ENCODE measurements around the gene STK32B.

Gene STK32B

DNA sequence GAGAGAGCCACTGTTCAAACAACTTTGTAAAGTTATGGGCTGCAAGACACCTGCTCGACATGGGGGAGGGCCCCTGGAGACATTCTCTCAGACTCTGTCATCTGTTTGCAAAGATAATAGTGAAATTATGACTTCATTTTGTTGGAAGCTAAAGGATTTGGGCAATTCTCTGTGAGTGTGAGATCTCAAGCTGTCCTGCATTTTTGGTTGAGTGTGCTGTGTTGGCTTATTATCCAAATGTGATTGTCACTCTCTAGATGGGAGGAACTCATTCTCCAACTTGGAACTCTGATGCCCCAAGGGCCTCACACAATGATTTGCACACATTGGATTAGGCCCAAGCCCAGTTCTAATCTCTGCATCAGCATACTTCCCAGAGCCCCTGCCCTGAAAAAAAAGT, 63.7 kb downstream of the STK32B start:
- Histone ChIP-seq H3K36me3 (ENCODE audit: low read depth) (no peaks in the 10 kb centered on the region), H3K4me1 (ENCODE audit: insufficient read depth, poor library complexity, severe bottlenecking) (no peaks in the 10 kb centered on the region), H3K27me3 (ENCODE audit: insufficient read depth, poor library complexity, severe bottlenecking) (peaks cover 7% of the 10 kb centered on the region), H3K9me3 (ENCODE audit: severe bottlenecking) (no peaks in the 10 kb centered on the region), H3K27ac (ENCODE audit: poor library complexity, severe bottlenecking) (no peak overlapping the region), H3K4me3 (ENCODE audit: severe bottlenecking) (no peak overlapping the region)
- DNase-seq (ENCODE audit: low spot score) (no peak), ATAC-seq (ENCODE audit: low read depth) (no peak)
- TF ChIP-seq, protein P1, sequence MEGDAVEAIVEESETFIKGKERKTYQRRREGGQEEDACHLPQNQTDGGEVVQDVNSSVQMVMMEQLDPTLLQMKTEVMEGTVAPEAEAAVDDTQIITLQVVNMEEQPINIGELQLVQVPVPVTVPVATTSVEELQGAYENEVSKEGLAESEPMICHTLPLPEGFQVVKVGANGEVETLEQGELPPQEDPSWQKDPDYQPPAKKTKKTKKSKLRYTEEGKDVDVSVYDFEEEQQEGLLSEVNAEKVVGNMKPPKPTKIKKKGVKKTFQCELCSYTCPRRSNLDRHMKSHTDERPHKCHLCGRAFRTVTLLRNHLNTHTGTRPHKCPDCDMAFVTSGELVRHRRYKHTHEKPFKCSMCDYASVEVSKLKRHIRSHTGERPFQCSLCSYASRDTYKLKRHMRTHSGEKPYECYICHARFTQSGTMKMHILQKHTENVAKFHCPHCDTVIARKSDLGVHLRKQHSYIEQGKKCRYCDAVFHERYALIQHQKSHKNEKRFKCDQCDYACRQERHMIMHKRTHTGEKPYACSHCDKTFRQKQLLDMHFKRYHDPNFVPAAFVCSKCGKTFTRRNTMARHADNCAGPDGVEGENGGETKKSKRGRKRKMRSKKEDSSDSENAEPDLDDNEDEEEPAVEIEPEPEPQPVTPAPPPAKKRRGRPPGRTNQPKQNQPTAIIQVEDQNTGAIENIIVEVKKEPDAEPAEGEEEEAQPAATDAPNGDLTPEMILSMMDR (IDR thresholded peaks at IDR 0.05; ENCODE audit: poor library complexity, severe bottlenecking) = no peak

DNA sequence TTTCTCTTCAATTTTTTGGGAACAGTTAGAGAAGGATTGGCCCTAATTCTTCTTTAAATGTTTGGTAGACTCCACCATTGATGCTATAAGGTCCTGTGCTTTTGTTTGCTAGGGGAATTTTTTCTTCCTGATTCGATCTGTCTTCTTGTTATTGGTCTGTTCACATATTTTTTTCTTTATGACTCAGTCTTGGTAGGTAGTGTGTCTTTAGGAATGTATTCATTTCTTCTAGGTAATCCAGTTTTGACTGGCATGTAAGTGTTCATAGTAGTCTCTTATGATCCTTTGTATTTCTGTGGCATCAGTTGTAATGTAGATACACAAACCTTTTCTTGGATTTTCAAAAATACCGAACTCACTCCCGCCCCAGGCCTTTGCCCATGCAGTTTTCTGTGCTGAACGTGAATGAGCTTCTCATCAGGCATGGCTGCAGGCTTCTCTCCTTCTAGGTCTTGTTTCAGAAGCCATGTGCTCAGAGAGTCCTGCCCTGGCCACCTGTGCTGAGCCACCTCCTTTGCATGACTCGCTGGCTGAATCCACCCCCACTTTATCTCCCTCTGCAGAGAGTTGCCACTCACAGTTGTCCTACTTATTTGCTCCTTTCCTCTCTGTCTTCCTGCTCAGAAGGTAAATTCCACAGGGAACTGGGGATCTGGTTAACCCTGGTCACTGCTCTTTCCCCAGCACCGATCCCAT, 67.0 kb downstream of the STK32B start:
- H3K9me3 ChIP-seq (ENCODE audit: severe bottlenecking) = no peaks in the 10 kb centered on the region
- ATAC-seq (ENCODE audit: low read depth) (no peak), DNase-seq (ENCODE audit: low spot score) (no peak)
- H3K4me3 ChIP-seq (ENCODE audit: severe bottlenecking) = no peak overlapping the region
- TF ChIP-seq, protein P1 (IDR thresholded peaks at IDR 0.05; ENCODE audit: poor library complexity, severe bottlenecking) = no peak
- peaks cover 4% of the 10 kb centered on the region for H3K27me3 ChIP-seq (ENCODE audit: insufficient read depth, poor library complexity, severe bottlenecking)
- H3K36me3 ChIP-seq (ENCODE audit: low read depth) = no peaks in the 10 kb centered on the region
- no peaks in the 10 kb centered on the region for H3K4me1 ChIP-seq (ENCODE audit: insufficient read depth, poor library complexity, severe bottlenecking)
- H3K27ac ChIP-seq (ENCODE audit: poor library complexity, severe bottlenecking) = no peak overlapping the region

DNA sequence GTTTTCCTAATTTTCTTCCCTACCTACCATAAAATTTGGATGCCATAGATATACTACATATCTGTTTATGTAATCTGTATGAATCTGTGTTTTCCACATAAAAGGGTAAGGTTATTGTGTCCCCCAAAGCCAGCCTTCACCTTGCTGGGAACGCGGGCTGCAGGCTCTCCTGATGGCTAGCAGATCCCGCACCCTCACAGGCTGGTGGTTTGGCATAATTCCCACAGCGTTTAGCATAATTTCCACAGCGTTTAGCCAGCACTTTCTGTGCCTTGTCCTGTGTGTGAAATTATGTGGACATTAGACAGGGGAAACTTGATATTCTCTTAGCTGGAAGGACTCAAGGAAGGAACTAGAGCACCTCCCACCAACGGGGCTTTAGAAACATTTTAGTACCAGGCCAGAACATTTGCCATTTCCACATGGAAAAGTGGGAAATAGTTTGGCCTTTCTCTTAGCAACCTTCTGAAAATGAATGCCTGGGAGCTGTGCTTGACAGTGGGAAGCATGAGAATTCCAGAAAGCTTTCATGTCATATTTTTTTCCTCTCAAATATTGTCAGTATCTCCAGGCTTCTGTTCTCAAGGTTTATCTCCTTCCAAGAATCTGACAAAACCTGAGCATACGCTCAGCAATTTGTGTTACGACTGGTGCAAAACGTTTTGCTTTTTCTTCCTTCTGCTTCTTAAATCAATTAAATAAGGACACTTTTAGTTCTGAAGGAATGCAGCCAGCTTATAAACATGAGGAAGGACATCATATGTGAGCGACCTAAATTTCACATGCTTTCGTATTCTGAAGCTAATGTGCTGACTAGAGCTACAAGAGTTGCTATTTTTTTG, 67.9 kb downstream of the STK32B start:
- H3K9me3 ChIP-seq (ENCODE audit: severe bottlenecking) = no peaks in the 10 kb centered on the region
- DNase-seq (ENCODE audit: low spot score) = no peak
- no peak overlapping the region for H3K4me3 ChIP-seq (ENCODE audit: severe bottlenecking)
- no peak for ATAC-seq (ENCODE audit: low read depth)
- no peaks in the 10 kb centered on the region for H3K36me3 ChIP-seq (ENCODE audit: low read depth)
- H3K27ac ChIP-seq (ENCODE audit: poor library complexity, severe bottlenecking) = no peak overlapping the region
- H3K27me3 ChIP-seq (ENCODE audit: insufficient read depth, poor library complexity, severe bottlenecking) = peaks cover 4% of the 10 kb centered on the region
- TF ChIP-seq, protein P1 (IDR thresholded peaks at IDR 0.05; ENCODE audit: poor library complexity, severe bottlenecking) = no peak
- no peaks in the 10 kb centered on the region for H3K4me1 ChIP-seq (ENCODE audit: insufficient read depth, poor library complexity, severe bottlenecking)

DNA sequence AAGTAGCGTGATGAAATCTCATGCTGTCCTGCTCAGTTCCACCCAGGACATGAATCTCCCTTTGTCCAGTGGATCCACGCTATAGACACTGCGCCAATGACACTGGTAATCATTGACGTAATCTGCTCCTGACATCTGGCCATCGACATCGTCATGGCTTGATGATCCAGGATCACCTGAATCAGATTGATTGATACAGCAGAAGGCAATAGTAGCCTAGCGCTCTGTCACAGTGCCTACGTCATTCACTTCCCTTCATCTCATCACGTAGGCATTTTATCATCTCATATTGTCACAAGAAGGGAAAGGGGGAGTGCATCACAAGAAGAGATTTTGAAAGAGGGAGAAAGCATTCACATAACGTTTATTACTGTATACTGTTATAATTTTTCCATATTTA, 68.8 kb downstream of the STK32B start:
- Histone ChIP-seq H3K36me3 (ENCODE audit: low read depth) (no peaks in the 10 kb centered on the region), H3K4me3 (ENCODE audit: severe bottlenecking) (no peak overlapping the region), H3K9me3 (ENCODE audit: severe bottlenecking) (no peaks in the 10 kb centered on the region), H3K4me1 (ENCODE audit: insufficient read depth, poor library complexity, severe bottlenecking) (no peaks in the 10 kb centered on the region), H3K27me3 (ENCODE audit: insufficient read depth, poor library complexity, severe bottlenecking) (peaks cover 4% of the 10 kb centered on the region), H3K27ac (ENCODE audit: poor library complexity, severe bottlenecking) (no peak overlapping the region)
- TF ChIP-seq, protein P1 (IDR thresholded peaks at IDR 0.05; ENCODE audit: poor library complexity, severe bottlenecking) = no peak
- no peak for DNase-seq (ENCODE audit: low spot score)
- ATAC-seq (ENCODE audit: low read depth) = no peak
